ENCODE measurements around the gene BANK1.

Gene BANK1

GRCh38 chr4:102042871-102043802 is 252.6 kb downstream of the BANK1 start:
- DNase-seq = no peak

- DNase-seq = no peak
These were observed 257.1 kb downstream of the BANK1 start for GRCh38 chr4:102047616-102048015.

- no peak for DNase-seq
These were observed 265.3 kb downstream of the BANK1 start for GRCh38 chr4:102055805-102056204.

- DNase-seq = no peak
These were observed 266.6 kb downstream of the BANK1 start for GRCh38 chr4:102057122-102057521.

GRCh38 chr4:102061133-102061532 is 270.6 kb downstream of the BANK1 start:
- no peak for DNase-seq

- no peak for DNase-seq
These were observed 274.4 kb downstream of the BANK1 start for GRCh38 chr4:102064747-102065442.

GRCh38 chr4:102076622-102077021 is 286.1 kb downstream of the BANK1 start:
- DNase-seq = no peak

- no peak for DNase-seq
These were observed 289.7 kb downstream of the BANK1 start for GRCh38 chr4:102080184-102080583.

GRCh38 chr4:102089850-102090621 is 299.5 kb downstream of the BANK1 start:
- DNase-seq = no peak

- no peak for DNase-seq
These were observed 301.1 kb downstream of the BANK1 start for GRCh38 chr4:102091656-102092055.

- DNase-seq = no peak
These were observed 304.0 kb downstream of the BANK1 start for GRCh38 chr4:102094481-102094880.

GRCh38 chr4:102103368-102103767 is 312.8 kb downstream of the BANK1 start:
- DNase-seq = no peak

GRCh38 chr4:102104278-102104677 is 313.7 kb downstream of the BANK1 start:
- DNase-seq = no peak

- no peak for DNase-seq
These were observed 315.5 kb downstream of the BANK1 start for GRCh38 chr4:102105983-102106382.

GRCh38 chr4:102114118-102114630 is 323.6 kb downstream of the BANK1 start:
- no peak for DNase-seq

GRCh38 chr4:102116121-102116520 is 325.6 kb downstream of the BANK1 start:
- DNase-seq = no peak

GRCh38 chr4:102120846-102121245 is 330.3 kb downstream of the BANK1 start:
- DNase-seq = no peak
